ENCODE measurements around the gene BSN.

GRCh38 chr3:49630784-49631183 is 76.5 kb downstream of the BSN start:
- no peak for TF ChIP-seq CTCF (IDR thresholded peaks at IDR 0.05)
- no peak for TF ChIP-seq POLR2AphosphoS5 (IDR thresholded peaks at IDR 0.05)

All from suprapubic skin (tissue), 3 donors.